ENCODE measurements around the gene RPL13A.

The RPL13A gene

GRCh38 chr19:49499030-49499670, 11.7 kb downstream of the RPL13A start:
- TF ChIP-seq GATA3 (IDR thresholded peaks at IDR 0.05; ENCODE audit: low read depth, low read length) = no peak
- TF ChIP-seq GATA2 (IDR thresholded peaks at IDR 0.05; ENCODE audit: low read depth, low read length) = no peak

- TF ChIP-seq GATA3 (IDR thresholded peaks at IDR 0.05; ENCODE audit: low read depth, low read length) (no peak), GATA2 (IDR thresholded peaks at IDR 0.05; ENCODE audit: low read depth, low read length) (no peak)
Observed at GRCh38 chr19:49502866-49503581, 15.6 kb downstream of the RPL13A start.

GRCh38 chr19:49503582-49503962, 16.2 kb downstream of the RPL13A start:
- no peak for TF ChIP-seq GATA2 (IDR thresholded peaks at IDR 0.05; ENCODE audit: low read depth, low read length)
- TF ChIP-seq GATA3 (IDR thresholded peaks at IDR 0.05; ENCODE audit: low read depth, low read length) = no peak

GRCh38 chr19:49506575-49507105, 19.2 kb downstream of the RPL13A start:
- TF ChIP-seq GATA3 (IDR thresholded peaks at IDR 0.05; ENCODE audit: low read depth, low read length) = no peak
- TF ChIP-seq GATA2 (IDR thresholded peaks at IDR 0.05; ENCODE audit: low read depth, low read length) = no peak

- TF ChIP-seq GATA3 (IDR thresholded peaks at IDR 0.05; ENCODE audit: low read depth, low read length) = no peak
- TF ChIP-seq GATA2 (IDR thresholded peaks at IDR 0.05; ENCODE audit: low read depth, low read length) = no peak
Observed at GRCh38 chr19:49507803-49508494, 20.5 kb downstream of the RPL13A start.

- TF ChIP-seq GATA3 (IDR thresholded peaks at IDR 0.05; ENCODE audit: low read depth, low read length) = no peak
- no peak for TF ChIP-seq GATA2 (IDR thresholded peaks at IDR 0.05; ENCODE audit: low read depth, low read length)
Observed at GRCh38 chr19:49512970-49513745, 25.8 kb downstream of the RPL13A start.

- TF ChIP-seq GATA3 (IDR thresholded peaks at IDR 0.05; ENCODE audit: low read depth, low read length) (no peak), GATA2 (IDR thresholded peaks at IDR 0.05; ENCODE audit: low read depth, low read length) (no peak)
Observed at GRCh38 chr19:49513746-49514118, 26.3 kb downstream of the RPL13A start.

GRCh38 chr19:49514151-49514550, 26.7 kb downstream of the RPL13A start:
- TF ChIP-seq GATA3 (IDR thresholded peaks at IDR 0.05; ENCODE audit: low read depth, low read length) (no peak), GATA2 (IDR thresholded peaks at IDR 0.05; ENCODE audit: low read depth, low read length) (no peak)

- no peak for TF ChIP-seq GATA3 (IDR thresholded peaks at IDR 0.05; ENCODE audit: low read depth, low read length)
- TF ChIP-seq GATA2 (IDR thresholded peaks at IDR 0.05; ENCODE audit: low read depth, low read length) = no peak
Observed at GRCh38 chr19:49515767-49516166, 28.4 kb downstream of the RPL13A start.

GRCh38 chr19:49518033-49518432, 30.6 kb downstream of the RPL13A start:
- no peak for TF ChIP-seq GATA3 (IDR thresholded peaks at IDR 0.05; ENCODE audit: low read depth, low read length)
- TF ChIP-seq GATA2 (IDR thresholded peaks at IDR 0.05; ENCODE audit: low read depth, low read length) = no peak

- TF ChIP-seq GATA2 (IDR thresholded peaks at IDR 0.05; ENCODE audit: low read depth, low read length) = no peak
- TF ChIP-seq GATA3 (IDR thresholded peaks at IDR 0.05; ENCODE audit: low read depth, low read length) = no peak
Observed at GRCh38 chr19:49520705-49521319, 33.4 kb downstream of the RPL13A start.

GRCh38 chr19:49524812-49525455, 37.5 kb downstream of the RPL13A start:
- TF ChIP-seq GATA2 (IDR thresholded peaks at IDR 0.05; ENCODE audit: low read depth, low read length) (no peak), GATA3 (IDR thresholded peaks at IDR 0.05; ENCODE audit: low read depth, low read length) (no peak)

GRCh38 chr19:49528211-49528771, 40.9 kb downstream of the RPL13A start:
- no peak for TF ChIP-seq GATA3 (IDR thresholded peaks at IDR 0.05; ENCODE audit: low read depth, low read length)
- TF ChIP-seq GATA2 (IDR thresholded peaks at IDR 0.05; ENCODE audit: low read depth, low read length) = no peak
